Neural cell (in vitro differentiated cells): ENCODE measurements around the gene RPRML. TPM values are rescaled to one million over a fixed set of nuclear protein-coding genes. Genes with fewer than 3 reads are reported as not detected.

Experiments used
- H2AFZ ChIP-seq: fragments of 200-600, 300-800 bp; sonication (generic), shearing (Covaris generic); 2 replicates; pipeline ENCODE4 v1.6.0; 2014; ENCODE audit warnings: low read depth, mild to moderate bottlenecking, antibody characterized with exemption, low read length, moderate library complexity
- H3F3A ChIP-seq: fragments of 200-600 bp; shearing (Covaris generic); 2 replicates; pipeline ENCODE4 v1.6.1; 2016; ENCODE audit warnings: mild to moderate bottlenecking, moderate library complexity, mixed read lengths, antibody characterized with exemption, low read length; ENCODE audit not compliant: insufficient read depth, poor library complexity, severe bottlenecking
- H3K27ac ChIP-seq: fragments of 200-600, 300-800 bp; sonication (generic), shearing (Covaris generic); 2 replicates; pipeline ENCODE4 v1.5.1; 2014; ENCODE audit warnings: mild to moderate bottlenecking, low read length, moderate library complexity
- H3K27me3 ChIP-seq: fragments of 300-800, 200-600 bp; sonication (generic), shearing (Covaris generic); 2 replicates; pipeline ENCODE4 v1.6.0; 2014; ENCODE audit warnings: mild to moderate bottlenecking, low read depth, low read length, moderate library complexity; ENCODE audit not compliant: insufficient read depth
- H3K36me3 ChIP-seq: fragments of 300-800, 200-600 bp; sonication (generic), shearing (Covaris generic); 2 replicates; pipeline ENCODE4 v1.5.1; 2014; ENCODE audit warnings: mild to moderate bottlenecking, antibody characterized with exemption, low read length, moderate library complexity; ENCODE audit not compliant: insufficient read depth
- H3K4me2 ChIP-seq: fragments of 300-800, 200-600 bp; sonication (generic), shearing (Covaris generic); 2 replicates; pipeline ENCODE4 v1.6.0; 2014; ENCODE audit warnings: mild to moderate bottlenecking, low read length
- H3K4me3 ChIP-seq: fragments of 300-800, 200-600 bp; sonication (generic), shearing (Covaris generic); 2 replicates; pipeline ENCODE4 v1.5.1; 2014; ENCODE audit warnings: mild to moderate bottlenecking, low read length, moderate library complexity
- H3K79me2 ChIP-seq: fragments of 200-600 bp; shearing (Covaris generic); replicated peaks from 2 replicates; pipeline ENCODE4 v1.6.0; 2014; ENCODE audit warnings: mild to moderate bottlenecking, low read length, moderate library complexity; ENCODE audit not compliant: insufficient read depth
- H3K9ac ChIP-seq: fragments of 300-800, 200-600 bp; sonication (generic), shearing (Covaris generic); 2 replicates; pipeline ENCODE4 v1.6.1; 2016; ENCODE audit warnings: mild to moderate bottlenecking, low read length, mixed read lengths
- H3K9me2 ChIP-seq: fragments of 200-600 bp; shearing (Covaris generic); 2 replicates; pipeline ENCODE4 v1.6.1; 2016; ENCODE audit warnings: mild to moderate bottlenecking, low read length, mixed read lengths; ENCODE audit not compliant: insufficient read depth
- H3K9me3 ChIP-seq: fragments of 200-600, 300-800 bp; sonication (generic), shearing (Covaris generic); 2 replicates; pipeline ENCODE4 v1.6.1; 2016; ENCODE audit warnings: mild to moderate bottlenecking, mixed run types, low read length, moderate library complexity, mixed read lengths
- H4K20me1 ChIP-seq: fragments of 200-600 bp; shearing (Covaris generic); 2 replicates; pipeline ENCODE4 v1.6.1; 2016; ENCODE audit warnings: mild to moderate bottlenecking, mixed run types; ENCODE audit not compliant: insufficient read depth
- EP300 ChIP-seq: fragments of 450-650 bp; conservative IDR thresholded peaks from 2 replicates; pipeline ENCODE4 v1.6.1; 2014; ENCODE audit warnings: antibody characterized with exemption, mild to moderate bottlenecking, moderate library complexity; ENCODE audit not compliant: poor library complexity, severe bottlenecking
- EZH2 ChIP-seq: fragments of 200-600, 300-800 bp; shearing (Covaris generic), sonication (generic); IDR thresholded peaks from 2 replicates; pipeline ENCODE4 v1.6.1; 2014; ENCODE audit warnings: antibody characterized with exemption, low read length, borderline replicate concordance, mild to moderate bottlenecking; ENCODE audit not compliant: insufficient read depth, poor library complexity, severe bottlenecking
- MXI1 ChIP-seq: fragments of 450-650 bp; conservative IDR thresholded peaks from 2 replicates; pipeline ENCODE4 v1.6.1; 2014; ENCODE audit warnings: antibody characterized with exemption, mild to moderate bottlenecking; ENCODE audit not compliant: poor library complexity, severe bottlenecking
- POLR2AphosphoS5 ChIP-seq: IDR thresholded peaks from 2 replicates; pipeline ENCODE4 v1.6.1; 2012
- RAD21 ChIP-seq: fragments of 450-650 bp; conservative IDR thresholded peaks from 2 replicates; pipeline ENCODE4 v1.6.1; 2014; ENCODE audit warnings: antibody characterized with exemption, mild to moderate bottlenecking, moderate library complexity
- SMC3 ChIP-seq: fragments of 450-650 bp; conservative IDR thresholded peaks from 2 replicates; pipeline ENCODE4 v1.6.1; 2014; ENCODE audit warnings: antibody characterized with exemption, mild to moderate bottlenecking, moderate library complexity; ENCODE audit not compliant: poor library complexity
- TAF1 ChIP-seq: IDR thresholded peaks from 2 replicates; pipeline ENCODE4 v1.6.1; 2012; ENCODE audit warnings: low read depth
- polyA plus RNA-seq: library from polyadenylated mRNA; depleted of rRNA; stranded (reverse); fragments of >200 nt; gene quantifications from 2 replicates; pipeline ENCODE4 v1.2.3, GENCODE V29; 2014
- TF ChIP-seq, protein P1 (sequence below): fragments of 450-650 bp; IDR thresholded peaks from 2 replicates; pipeline ENCODE4 v1.5.1; 2014; ENCODE audit warnings: antibody characterized with exemption, mild to moderate bottlenecking, moderate library complexity; ENCODE audit not compliant: poor library complexity, severe bottlenecking
- TF ChIP-seq, protein P2 (sequence below): IDR thresholded peaks from 2 replicates; pipeline ENCODE4 v1.6.1; 2012; ENCODE audit warnings: borderline replicate concordance

The RPRML gene
- polyA plus RNA-seq, 1 donor from 2014 or later: 4.7 TPM

DNA sequence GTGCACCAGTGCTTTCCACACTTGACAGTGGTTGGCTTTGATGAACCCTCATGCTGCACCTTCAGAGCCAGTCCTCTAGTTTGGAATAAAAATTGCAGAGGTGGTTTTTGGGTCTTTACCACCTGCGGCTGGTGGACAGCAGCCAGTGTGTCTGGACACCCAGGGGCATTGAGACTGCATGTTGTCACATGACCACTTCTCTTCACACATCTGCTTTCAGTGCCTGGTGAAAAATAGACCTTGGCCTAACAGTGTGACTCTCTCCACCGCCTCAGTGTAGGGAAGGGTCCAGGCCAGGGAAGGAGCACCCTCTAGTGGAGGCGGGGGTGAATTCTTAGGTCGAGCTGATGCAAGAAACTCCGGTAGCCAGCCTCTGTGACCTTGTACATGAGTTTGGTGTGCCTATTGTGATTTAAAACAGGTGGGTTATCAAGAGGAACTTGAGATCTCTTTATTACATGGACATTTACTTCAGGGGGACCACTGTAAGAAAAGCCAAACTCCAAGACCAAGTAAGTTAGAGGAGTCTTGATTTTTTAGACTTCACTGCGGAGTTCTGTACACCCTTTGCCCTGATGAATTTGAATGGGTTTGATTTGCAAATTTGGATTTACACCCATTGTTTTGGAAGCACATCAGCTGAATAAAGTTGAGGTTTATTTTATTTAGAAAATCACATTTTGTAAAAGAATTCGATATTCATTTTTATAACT is 38.2 kb downstream of the RPRML start:
- H3F3A ChIP-seq: no peaks in the 10 kb centered on the region
- no peaks in the 10 kb centered on the region for H3K9me2 ChIP-seq
- H3K27me3 ChIP-seq: no peaks in the 10 kb centered on the region
- no peaks in the 10 kb centered on the region for H3K36me3 ChIP-seq
- H3K9ac ChIP-seq: no peak overlapping the region
- no peak overlapping the region for H2AFZ ChIP-seq
- H4K20me1 ChIP-seq: no peaks in the 10 kb centered on the region
- H3K79me2 ChIP-seq: no peaks in the 10 kb centered on the region
- no peak overlapping the region for H3K4me2 ChIP-seq
- H3K27ac ChIP-seq: no peak overlapping the region
- no peak overlapping the region for H3K4me3 ChIP-seq
- TF ChIP-seq MXI1 (no peak), SMC3 (peak; percentile 95), EZH2 (no peak), RAD21 (peak; percentile 92), TAF1 (no peak), EP300 (no peak), POLR2AphosphoS5 (no peak)
- TF ChIP-seq, protein P1, sequence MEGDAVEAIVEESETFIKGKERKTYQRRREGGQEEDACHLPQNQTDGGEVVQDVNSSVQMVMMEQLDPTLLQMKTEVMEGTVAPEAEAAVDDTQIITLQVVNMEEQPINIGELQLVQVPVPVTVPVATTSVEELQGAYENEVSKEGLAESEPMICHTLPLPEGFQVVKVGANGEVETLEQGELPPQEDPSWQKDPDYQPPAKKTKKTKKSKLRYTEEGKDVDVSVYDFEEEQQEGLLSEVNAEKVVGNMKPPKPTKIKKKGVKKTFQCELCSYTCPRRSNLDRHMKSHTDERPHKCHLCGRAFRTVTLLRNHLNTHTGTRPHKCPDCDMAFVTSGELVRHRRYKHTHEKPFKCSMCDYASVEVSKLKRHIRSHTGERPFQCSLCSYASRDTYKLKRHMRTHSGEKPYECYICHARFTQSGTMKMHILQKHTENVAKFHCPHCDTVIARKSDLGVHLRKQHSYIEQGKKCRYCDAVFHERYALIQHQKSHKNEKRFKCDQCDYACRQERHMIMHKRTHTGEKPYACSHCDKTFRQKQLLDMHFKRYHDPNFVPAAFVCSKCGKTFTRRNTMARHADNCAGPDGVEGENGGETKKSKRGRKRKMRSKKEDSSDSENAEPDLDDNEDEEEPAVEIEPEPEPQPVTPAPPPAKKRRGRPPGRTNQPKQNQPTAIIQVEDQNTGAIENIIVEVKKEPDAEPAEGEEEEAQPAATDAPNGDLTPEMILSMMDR: peak; percentile 91
- TF ChIP-seq, protein P2, sequence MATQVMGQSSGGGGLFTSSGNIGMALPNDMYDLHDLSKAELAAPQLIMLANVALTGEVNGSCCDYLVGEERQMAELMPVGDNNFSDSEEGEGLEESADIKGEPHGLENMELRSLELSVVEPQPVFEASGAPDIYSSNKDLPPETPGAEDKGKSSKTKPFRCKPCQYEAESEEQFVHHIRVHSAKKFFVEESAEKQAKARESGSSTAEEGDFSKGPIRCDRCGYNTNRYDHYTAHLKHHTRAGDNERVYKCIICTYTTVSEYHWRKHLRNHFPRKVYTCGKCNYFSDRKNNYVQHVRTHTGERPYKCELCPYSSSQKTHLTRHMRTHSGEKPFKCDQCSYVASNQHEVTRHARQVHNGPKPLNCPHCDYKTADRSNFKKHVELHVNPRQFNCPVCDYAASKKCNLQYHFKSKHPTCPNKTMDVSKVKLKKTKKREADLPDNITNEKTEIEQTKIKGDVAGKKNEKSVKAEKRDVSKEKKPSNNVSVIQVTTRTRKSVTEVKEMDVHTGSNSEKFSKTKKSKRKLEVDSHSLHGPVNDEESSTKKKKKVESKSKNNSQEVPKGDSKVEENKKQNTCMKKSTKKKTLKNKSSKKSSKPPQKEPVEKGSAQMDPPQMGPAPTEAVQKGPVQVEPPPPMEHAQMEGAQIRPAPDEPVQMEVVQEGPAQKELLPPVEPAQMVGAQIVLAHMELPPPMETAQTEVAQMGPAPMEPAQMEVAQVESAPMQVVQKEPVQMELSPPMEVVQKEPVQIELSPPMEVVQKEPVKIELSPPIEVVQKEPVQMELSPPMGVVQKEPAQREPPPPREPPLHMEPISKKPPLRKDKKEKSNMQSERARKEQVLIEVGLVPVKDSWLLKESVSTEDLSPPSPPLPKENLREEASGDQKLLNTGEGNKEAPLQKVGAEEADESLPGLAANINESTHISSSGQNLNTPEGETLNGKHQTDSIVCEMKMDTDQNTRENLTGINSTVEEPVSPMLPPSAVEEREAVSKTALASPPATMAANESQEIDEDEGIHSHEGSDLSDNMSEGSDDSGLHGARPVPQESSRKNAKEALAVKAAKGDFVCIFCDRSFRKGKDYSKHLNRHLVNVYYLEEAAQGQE: no peak
- no peaks in the 10 kb centered on the region for H3K9me3 ChIP-seq

DNA sequence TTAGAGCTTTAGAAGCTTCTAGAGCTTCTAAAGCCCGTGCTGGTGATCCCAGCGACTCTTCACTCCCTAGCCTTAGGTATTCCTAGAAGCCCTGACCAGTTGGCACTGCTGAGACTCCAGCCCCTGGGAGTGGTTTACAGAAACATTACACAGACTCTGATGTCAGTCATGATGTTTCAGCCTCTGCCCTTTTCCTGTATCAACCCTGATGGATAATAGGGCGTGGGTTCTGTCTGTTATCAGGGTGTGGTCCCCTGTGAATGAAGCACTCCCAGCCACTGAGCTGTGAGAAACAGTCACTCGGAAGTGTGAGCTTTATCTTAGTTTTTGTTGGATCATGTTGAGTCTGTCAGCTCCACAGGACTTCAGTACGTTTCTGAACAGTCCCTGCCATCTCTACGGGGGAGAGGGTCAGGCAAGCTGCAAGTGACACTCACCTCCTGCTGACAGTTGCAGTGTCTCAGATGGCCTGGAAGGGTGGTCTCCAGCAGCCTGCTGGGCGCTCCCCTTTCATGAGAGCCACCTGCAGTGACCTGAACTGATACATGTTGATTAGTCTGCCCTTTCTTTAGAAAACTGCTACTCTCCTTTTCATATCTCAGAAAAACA is 43.3 kb downstream of the RPRML start:
- Histone ChIP-seq H3F3A (no peaks in the 10 kb centered on the region), H3K36me3 (no peaks in the 10 kb centered on the region), H3K9me3 (no peaks in the 10 kb centered on the region), H3K9ac (no peak overlapping the region), H3K9me2 (no peaks in the 10 kb centered on the region), H3K27ac (no peak overlapping the region), H4K20me1 (no peaks in the 10 kb centered on the region), H3K4me3 (no peak overlapping the region), H3K4me2 (no peak overlapping the region), H2AFZ (no peak overlapping the region), H3K79me2 (no peaks in the 10 kb centered on the region), H3K27me3 (no peaks in the 10 kb centered on the region)
- TF ChIP-seq MXI1 (no peak), EP300 (no peak), RAD21 (no peak), EZH2 (no peak), SMC3 (no peak), POLR2AphosphoS5 (no peak), TAF1 (no peak)
- TF ChIP-seq, protein P2: no peak
- TF ChIP-seq, protein P1: no peak
